ENCODE data around the gene GABBR2. TPM values are rescaled to one million over a fixed set of nuclear protein-coding genes. Genes with fewer than 3 reads are reported as not detected.

The GABBR2 gene
- total and polyA plus RNA-seq, 2 donors (not counting 1 experiment from before 2014, with no cell fraction given), result 0.03 TPM; not detected in 1

DNA sequence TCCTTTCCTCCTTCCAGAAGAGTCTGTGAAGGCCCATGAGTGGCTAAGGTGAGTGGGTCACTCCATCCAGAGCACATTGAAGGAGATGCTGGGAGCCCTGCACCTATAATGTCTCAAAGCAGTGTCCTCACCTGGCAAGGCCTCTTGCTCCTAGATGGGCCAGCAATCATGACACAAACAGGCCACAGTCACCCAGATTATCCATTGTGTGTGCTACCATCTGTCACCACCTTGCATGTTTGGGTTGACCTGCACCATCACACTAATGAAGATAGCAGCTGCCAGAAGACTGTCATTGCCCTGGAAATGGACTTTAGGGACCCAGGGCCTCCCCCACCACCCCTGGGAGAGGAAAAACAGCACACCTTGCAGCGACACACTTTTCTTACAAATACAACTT is 69.6 kb downstream of the GABBR2 start:
- TF ChIP-seq EZH2 (IDR thresholded peaks at IDR 0.05; ENCODE audit: borderline replicate concordance, insufficient read depth, low read depth, low read length, poor library complexity, severe bottlenecking), result no peak
- TF ChIP-seq, protein P1, sequence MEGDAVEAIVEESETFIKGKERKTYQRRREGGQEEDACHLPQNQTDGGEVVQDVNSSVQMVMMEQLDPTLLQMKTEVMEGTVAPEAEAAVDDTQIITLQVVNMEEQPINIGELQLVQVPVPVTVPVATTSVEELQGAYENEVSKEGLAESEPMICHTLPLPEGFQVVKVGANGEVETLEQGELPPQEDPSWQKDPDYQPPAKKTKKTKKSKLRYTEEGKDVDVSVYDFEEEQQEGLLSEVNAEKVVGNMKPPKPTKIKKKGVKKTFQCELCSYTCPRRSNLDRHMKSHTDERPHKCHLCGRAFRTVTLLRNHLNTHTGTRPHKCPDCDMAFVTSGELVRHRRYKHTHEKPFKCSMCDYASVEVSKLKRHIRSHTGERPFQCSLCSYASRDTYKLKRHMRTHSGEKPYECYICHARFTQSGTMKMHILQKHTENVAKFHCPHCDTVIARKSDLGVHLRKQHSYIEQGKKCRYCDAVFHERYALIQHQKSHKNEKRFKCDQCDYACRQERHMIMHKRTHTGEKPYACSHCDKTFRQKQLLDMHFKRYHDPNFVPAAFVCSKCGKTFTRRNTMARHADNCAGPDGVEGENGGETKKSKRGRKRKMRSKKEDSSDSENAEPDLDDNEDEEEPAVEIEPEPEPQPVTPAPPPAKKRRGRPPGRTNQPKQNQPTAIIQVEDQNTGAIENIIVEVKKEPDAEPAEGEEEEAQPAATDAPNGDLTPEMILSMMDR (IDR thresholded peaks at IDR 0.05), result no peak
- no peak overlapping the region for H3K4me3 Mint-ChIP-seq
- intact Hi-C loops (cut with micrococcal nuclease), result no loop called here
- Histone ChIP-seq H3K9ac (ENCODE audit: low read length) (no peak overlapping the region), H3K36me3 (replicated peaks in 1 of 2; ENCODE audit: control extremely low read depth in 1 of 2, control insufficient read depth in 1 of 2, extremely low read depth in 1 of 2, insufficient read depth in 2 of 2, low read length in 1 of 2) (no peaks in the 10 kb centered on the region), H3K4me2 (replicated peaks; ENCODE audit: low read depth, low read length, poor library complexity, severe bottlenecking) (no peak overlapping the region), H3K9me3 (ENCODE audit: control extremely low read depth in 1 of 3, control insufficient read depth in 2 of 3, insufficient read depth in 1 of 3, low read length in 2 of 3) (peaks cover 0 to 3% (median 0%) of the 10 kb centered on the region in 3 donors), H3K4me1 (ENCODE audit: control insufficient read depth in 2 of 2, insufficient read depth in 2 of 2, low read length in 2 of 2) (no peaks in the 10 kb centered on the region), H3K27me3 (replicated peaks in 1 of 4; ENCODE audit: control extremely low read depth in 1 of 4, control insufficient read depth in 3 of 4, insufficient read depth in 4 of 4, low read length in 3 of 4) (peaks cover 0 to 3% (median 0%) of the 10 kb centered on the region in 4 experiments), H3K4me3 (ENCODE audit: control extremely low read depth in 1 of 5, extremely low read depth in 1 of 5, insufficient read depth in 1 of 5, low read depth in 2 of 5, low read length in 4 of 5) (no peak overlapping the region), H2AFZ (ENCODE audit: insufficient read depth, low read depth, low read length, poor library complexity, severe bottlenecking) (no peak overlapping the region), H4K20me1 (ENCODE audit: control insufficient read depth, insufficient read depth, low read length, poor library complexity, severe bottlenecking) (no peaks in the 10 kb centered on the region), H3K79me2 (ENCODE audit: control insufficient read depth, insufficient read depth, low read length) (no peaks in the 10 kb centered on the region), H3K27ac (ENCODE audit: low read length in 2 of 2) (no peak overlapping the region)
- peaks cover 28% of the 10 kb centered on the region for H3K27me3 Mint-ChIP-seq
- no peaks in the 10 kb centered on the region for H3K9me3 Mint-ChIP-seq (ENCODE audit: insufficient read depth)
- POLR2A ChIA-PET, result no interaction called here
- no CpG with 5 or more reads among the region's 1 CpG for WGBS (ENCODE audit: insufficient coverage)
- DNase-seq, result no peak
- no peak overlapping the region for H3K27ac Mint-ChIP-seq
- no peaks in the 10 kb centered on the region for H3K4me1 Mint-ChIP-seq
- CTCF ChIA-PET, result no interaction called here
- no peak for ATAC-seq (ENCODE audit: low read depth)

DNA sequence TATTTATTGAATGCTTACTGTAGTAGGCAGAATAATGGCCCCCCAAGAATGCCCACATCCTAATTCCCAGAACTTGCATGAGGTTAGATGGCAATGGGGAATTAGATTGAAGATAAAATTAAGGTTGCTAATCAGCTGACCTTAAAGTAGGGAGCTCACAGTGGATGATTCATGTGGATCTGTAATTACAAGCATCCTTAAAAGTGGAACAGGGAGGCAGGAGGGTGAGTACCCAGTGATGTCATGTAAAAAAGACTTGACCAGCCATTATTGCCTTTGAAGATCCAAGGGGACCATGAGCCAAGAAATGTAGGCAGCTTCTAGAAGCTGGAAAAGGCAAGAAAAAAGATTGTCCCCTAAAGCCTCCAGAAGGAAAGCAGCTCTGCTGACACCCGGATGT is 71.4 kb downstream of the GABBR2 start:
- POLR2A ChIA-PET, result no interaction called here
- H3K27ac ChIP-seq (ENCODE audit: low read length in 2 of 2), result no peak overlapping the region
- intact Hi-C loops (cut with micrococcal nuclease), result no loop called here
- H3K4me3 Mint-ChIP-seq, result no peak overlapping the region
- TF ChIP-seq, protein P1 (IDR thresholded peaks at IDR 0.05), result no peak
- no peak for TF ChIP-seq EZH2 (IDR thresholded peaks at IDR 0.05; ENCODE audit: borderline replicate concordance, insufficient read depth, low read depth, low read length, poor library complexity, severe bottlenecking)
- CTCF ChIA-PET, result no interaction called here
- H3K4me1 Mint-ChIP-seq, result no peaks in the 10 kb centered on the region
- H3K27ac Mint-ChIP-seq, result no peak overlapping the region
- H3K79me2 ChIP-seq (ENCODE audit: control insufficient read depth, insufficient read depth, low read length), result no peaks in the 10 kb centered on the region
- peaks cover 20% of the 10 kb centered on the region for H3K27me3 Mint-ChIP-seq
- no peak overlapping the region for H3K4me3 ChIP-seq (ENCODE audit: control extremely low read depth in 1 of 5, extremely low read depth in 1 of 5, insufficient read depth in 1 of 5, low read depth in 2 of 5, low read length in 4 of 5)
- no peaks in the 10 kb centered on the region for H4K20me1 ChIP-seq (ENCODE audit: control insufficient read depth, insufficient read depth, low read length, poor library complexity, severe bottlenecking)
- no peaks in the 10 kb centered on the region for H3K9me3 Mint-ChIP-seq (ENCODE audit: insufficient read depth)
- WGBS (ENCODE audit: insufficient coverage), result no CpG with 5 or more reads among the region's 1 CpG
- H2AFZ ChIP-seq (ENCODE audit: insufficient read depth, low read depth, low read length, poor library complexity, severe bottlenecking), result no peak overlapping the region
- ATAC-seq (ENCODE audit: low read depth), result no peak
- no peak for DNase-seq
- no peak overlapping the region for H3K9ac ChIP-seq (ENCODE audit: low read length)
- H3K4me1 ChIP-seq (ENCODE audit: control insufficient read depth in 2 of 2, insufficient read depth in 2 of 2, low read length in 2 of 2), result no peaks in the 10 kb centered on the region
- H3K9me3 ChIP-seq (ENCODE audit: control extremely low read depth in 1 of 3, control insufficient read depth in 2 of 3, insufficient read depth in 1 of 3, low read length in 2 of 3), result peaks cover 0 to 3% (median 0%) of the 10 kb centered on the region in 3 donors
- no peaks in the 10 kb centered on the region for H3K27me3 ChIP-seq (replicated peaks in 1 of 4; ENCODE audit: control extremely low read depth in 1 of 4, control insufficient read depth in 3 of 4, insufficient read depth in 4 of 4, low read length in 3 of 4)
- H3K36me3 ChIP-seq (replicated peaks in 1 of 2; ENCODE audit: control extremely low read depth in 1 of 2, control insufficient read depth in 1 of 2, extremely low read depth in 1 of 2, insufficient read depth in 2 of 2, low read length in 1 of 2), result no peaks in the 10 kb centered on the region
- H3K4me2 ChIP-seq (replicated peaks; ENCODE audit: low read depth, low read length, poor library complexity, severe bottlenecking), result no peak overlapping the region

All from B cell (primary cell).